ENCODE results near the gene GREB1.

Gene GREB1

DNA sequence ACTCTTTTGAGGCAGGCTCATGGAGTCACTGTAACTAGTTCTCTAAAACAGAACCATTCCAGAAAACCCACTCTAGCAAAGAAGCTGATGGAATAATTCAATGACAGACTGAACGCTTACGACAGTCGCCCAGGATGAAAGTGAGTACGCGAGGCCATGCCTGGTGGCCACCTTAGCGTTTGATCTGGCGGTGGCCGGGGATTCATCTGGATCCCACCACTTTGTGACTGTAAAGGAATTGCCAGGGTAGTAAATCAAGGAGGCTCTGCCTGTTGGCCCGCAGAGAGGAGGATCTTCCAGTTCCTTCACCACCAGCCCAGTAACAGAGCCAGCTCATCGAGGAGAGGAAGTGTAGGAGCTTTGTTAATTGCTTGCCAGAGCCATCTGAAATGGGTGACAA, 34.6 kb downstream of the GREB1 start:
- H3K4me3 ChIP-seq: no peak overlapping the region
- H3K27ac ChIP-seq: no peak overlapping the region
- TF ChIP-seq, protein P1, sequence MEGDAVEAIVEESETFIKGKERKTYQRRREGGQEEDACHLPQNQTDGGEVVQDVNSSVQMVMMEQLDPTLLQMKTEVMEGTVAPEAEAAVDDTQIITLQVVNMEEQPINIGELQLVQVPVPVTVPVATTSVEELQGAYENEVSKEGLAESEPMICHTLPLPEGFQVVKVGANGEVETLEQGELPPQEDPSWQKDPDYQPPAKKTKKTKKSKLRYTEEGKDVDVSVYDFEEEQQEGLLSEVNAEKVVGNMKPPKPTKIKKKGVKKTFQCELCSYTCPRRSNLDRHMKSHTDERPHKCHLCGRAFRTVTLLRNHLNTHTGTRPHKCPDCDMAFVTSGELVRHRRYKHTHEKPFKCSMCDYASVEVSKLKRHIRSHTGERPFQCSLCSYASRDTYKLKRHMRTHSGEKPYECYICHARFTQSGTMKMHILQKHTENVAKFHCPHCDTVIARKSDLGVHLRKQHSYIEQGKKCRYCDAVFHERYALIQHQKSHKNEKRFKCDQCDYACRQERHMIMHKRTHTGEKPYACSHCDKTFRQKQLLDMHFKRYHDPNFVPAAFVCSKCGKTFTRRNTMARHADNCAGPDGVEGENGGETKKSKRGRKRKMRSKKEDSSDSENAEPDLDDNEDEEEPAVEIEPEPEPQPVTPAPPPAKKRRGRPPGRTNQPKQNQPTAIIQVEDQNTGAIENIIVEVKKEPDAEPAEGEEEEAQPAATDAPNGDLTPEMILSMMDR (IDR thresholded peaks at IDR 0.05): no peak
- DNase-seq (ENCODE audit: low spot score): no peak

DNA sequence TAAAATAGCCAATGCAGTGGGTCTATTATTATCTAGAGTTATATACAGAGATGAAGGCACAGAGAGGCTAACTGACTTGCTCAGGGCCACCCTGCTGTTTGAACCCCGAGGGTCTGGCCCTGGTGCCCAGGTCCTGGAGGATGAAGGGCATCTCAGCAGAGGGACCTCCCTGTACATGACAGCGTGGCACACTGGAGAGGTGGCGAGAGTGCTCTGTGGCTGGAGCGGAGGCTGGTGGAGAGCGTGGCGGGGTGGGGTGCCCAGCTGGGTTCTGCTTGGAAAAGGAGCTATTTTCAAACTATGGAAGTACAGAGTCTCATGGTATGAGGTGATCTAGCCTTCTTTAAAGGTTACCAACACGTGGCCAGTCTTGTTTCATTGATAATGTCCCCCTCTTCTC, 35.8 kb downstream of the GREB1 start:
- TF ChIP-seq, protein P1 (IDR thresholded peaks at IDR 0.05): no peak
- DNase-seq (ENCODE audit: low spot score): no peak
- Histone ChIP-seq H3K27ac (no peak overlapping the region), H3K4me3 (no peak overlapping the region)

DNA sequence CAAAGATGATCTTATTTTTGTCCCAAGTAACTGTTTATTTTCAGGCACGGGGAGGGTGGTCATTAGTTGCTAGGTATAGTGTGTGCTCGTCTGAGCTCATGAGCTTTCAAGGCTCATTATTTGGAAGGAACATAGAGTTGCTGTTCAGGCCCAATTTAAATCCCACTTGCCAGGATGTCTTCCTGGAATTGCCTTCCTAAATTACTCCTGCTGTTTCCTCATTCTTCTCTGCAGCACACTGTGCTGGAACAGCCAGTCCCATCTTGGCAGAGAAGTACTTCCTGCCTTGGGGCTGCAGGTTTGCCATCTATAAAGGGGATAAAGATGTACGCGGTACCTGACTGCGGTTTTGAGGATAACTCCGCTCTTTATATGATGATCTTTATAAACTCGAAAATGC, 37.3 kb downstream of the GREB1 start:
- H3K4me3 ChIP-seq: no peak overlapping the region
- H3K27ac ChIP-seq: no peak overlapping the region
- no peak for DNase-seq (ENCODE audit: low spot score)
- TF ChIP-seq, protein P1 (IDR thresholded peaks at IDR 0.05): no peak

DNA sequence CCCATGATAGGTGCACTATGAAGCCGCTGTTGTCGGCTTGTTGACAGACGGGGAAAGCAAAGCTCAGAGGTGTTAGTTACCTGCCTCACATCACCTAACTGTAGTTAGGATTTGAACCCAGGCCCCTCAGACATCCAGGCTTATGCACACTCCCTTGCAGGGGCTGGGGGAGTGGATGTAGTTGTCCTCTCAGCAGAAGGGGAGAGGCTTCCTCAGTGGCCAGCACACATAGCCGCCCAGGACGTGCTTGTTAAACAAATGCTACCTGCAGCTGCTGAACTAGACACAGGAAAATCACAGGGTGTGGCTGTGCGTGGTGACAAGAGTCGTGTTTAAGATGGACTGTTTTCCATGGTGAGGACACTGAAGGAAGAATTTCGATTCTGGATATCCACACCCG, 39.2 kb downstream of the GREB1 start:
- TF ChIP-seq, protein P1 (IDR thresholded peaks at IDR 0.05): no peak
- Histone ChIP-seq H3K4me3 (no peak overlapping the region), H3K27ac (no peak overlapping the region)
- DNase-seq (ENCODE audit: low spot score): no peak

DNA sequence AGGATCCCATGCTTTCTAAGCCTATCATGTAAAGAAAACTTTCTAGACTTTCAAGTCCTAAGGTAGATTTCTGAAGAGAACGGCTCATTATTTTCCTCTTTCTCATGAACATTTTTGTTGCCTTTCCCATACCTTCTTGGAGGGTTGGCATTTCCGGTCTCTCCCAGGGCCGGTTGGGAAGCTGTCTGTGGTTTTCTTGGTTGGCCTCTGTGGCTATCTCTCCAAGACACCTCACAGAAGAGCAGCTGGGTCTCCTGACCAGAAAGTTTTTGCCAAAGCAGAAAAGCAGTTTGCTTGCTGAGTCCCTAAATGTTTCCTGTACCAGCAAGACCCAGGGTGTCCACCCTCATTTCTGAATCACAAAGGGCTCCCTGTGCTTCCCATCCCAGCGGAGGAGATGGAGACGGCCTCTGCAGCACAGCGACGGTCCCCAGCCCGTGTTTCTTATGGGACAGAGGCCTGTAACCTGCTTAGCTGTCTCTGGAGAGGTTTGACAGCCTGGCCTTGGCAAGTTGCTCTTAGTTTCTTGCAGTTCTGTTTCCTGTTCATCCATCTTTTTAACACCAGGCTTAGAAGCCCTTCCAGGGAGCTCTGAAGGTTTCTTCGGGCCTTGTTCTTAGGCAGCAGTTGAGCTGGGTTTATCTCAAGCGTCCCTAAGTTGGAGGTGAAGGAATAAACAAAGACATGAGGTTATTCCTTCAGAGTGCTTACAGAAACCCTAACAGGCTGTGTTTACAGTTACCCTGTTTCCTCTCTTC, 39.8 kb downstream of the GREB1 start:
- TF ChIP-seq, protein P1 (IDR thresholded peaks at IDR 0.05): no peak
- no peak for DNase-seq (ENCODE audit: low spot score)
- Histone ChIP-seq H3K4me3 (no peak overlapping the region), H3K27ac (no peak overlapping the region)

DNA sequence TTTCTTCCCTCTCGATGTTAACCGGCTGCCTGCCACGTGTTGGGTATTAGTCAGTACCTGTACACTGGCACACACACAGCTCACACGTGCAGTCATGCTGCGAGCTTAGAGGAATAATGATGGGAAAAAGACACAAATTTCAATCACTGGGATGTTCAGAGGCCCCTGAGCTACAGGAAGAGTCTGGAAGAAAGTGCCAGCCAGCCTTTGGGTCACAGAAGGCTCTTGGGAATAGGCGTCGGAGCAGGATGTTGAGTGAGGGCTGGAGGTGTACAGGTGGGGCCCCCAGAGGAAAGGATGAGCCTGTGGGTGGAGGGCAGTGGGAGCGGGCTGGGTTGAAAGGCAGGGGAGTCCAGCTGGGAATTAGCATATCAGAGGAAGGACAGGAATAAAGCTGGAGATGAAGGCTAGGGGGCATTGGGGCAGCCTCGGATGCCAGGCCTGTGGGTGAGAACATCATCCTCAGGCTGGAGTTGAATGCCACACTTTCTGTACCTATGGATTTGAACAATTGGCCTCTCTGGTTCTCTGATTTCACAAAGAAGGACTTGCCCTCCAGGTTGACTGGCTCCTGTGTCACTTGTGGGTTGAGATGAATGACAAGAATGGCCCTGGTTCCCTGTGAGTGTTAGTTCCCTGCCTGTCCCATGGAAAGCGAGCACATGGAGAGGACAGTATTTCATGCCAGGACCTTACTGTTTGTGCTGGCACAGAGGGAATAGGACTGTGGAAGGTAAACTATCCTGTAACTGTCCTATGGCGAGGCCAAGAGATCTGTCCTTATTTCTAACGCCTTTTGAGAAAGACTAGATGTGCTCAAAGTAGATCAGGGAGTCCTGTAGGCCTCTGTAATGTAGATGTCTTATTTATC, 40.6 kb downstream of the GREB1 start:
- Histone ChIP-seq H3K4me3 (no peak overlapping the region), H3K27ac (no peak overlapping the region)
- no peak for DNase-seq (ENCODE audit: low spot score)
- TF ChIP-seq, protein P1 (IDR thresholded peaks at IDR 0.05): no peak
